HG02840 (cell line): ENCODE data around the gene ALKBH5.

Source experiments
- ATAC-seq: cut with Tn5 transposase; IDR thresholded peaks from one replicate; pipeline ENCODE4 v1.9.1; 2021; ENCODE audit warnings: mild to moderate bottlenecking, moderate library complexity, moderate number of reproducible peaks; ENCODE audit not compliant: unreplicated experiment, low FRiP score

ALKBH5 gene

DNA sequence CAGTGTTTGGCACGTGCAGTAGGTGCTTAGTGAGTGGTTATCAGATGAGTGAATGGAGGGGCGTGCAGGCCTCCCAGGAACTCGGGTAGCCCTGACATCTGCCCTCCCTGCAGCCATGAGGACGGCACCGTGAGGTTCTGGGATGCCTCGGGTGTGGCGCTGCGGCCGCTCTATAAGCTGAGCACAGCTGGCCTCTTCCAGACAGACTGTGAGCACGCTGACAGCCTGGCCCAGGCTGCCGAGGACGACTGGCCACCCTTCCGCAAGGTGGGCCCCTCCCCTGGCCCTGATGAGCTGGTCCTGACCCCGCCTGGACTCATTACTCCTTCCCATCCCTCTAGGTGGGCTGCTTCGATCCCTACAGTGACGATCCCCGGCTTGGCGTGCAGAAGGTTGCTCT lies 52.9 kb downstream of the ALKBH5 start:
- ATAC-seq = no peak

DNA sequence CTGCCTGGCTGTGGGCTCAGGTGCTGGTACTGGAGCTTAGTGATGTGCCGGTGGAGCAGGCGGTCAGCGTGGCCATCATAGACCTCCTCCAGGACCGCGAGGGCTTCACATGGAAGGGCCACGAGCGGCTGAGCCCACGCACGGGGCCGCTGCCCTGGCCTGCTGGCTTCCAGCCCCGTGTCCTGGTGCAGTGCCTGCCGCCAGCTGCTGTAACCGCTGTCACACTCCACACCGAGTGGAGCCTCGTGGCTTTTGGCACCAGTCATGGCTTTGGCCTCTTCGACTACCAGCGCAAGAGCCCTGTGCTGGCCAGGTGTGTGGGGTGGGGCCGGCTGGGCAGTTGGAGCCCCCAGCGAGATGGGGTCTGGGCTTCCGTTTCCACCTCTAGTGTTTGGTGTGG lies 53.8 kb downstream of the ALKBH5 start:
- ATAC-seq = no peak

DNA sequence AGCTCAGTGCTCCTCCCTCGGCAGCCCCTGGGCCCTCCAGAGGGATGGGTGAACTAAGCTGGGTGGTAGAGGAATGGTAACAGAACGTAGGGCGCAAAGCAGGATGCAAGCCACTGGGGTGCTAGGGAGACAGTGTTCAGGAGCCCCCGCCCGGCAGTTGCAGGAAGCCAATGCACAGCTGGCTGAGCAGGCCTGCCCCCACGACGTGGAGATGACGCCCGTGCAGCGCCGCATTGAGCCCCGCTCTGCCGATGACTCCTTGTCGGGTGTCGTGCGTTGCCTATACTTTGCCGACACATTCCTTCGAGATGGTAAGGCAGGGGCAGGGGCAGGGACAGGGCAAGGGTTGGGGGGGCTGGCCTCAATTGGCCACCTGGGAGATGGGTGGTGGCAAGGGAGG lies 54.7 kb downstream of the ALKBH5 start:
- no peak for ATAC-seq

DNA sequence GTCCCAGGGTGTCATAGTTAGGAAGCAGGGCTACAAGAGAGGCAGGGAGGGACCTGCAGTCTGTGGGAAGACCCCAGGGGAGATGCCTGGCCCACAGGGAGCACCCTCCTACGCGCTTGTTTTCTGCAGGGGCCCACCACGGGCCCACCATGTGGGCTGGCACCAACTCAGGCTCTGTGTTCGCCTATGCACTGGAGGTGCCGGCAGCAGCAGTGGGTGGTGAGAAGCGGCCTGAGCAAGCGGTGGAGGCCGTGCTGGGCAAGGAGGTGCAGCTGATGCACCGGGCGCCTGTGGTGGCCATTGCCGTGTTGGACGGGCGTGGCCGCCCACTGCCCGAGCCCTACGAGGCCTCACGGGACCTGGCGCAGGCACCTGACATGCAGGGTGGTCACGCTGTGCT lies 56.8 kb downstream of the ALKBH5 start:
- ATAC-seq = no peak

DNA sequence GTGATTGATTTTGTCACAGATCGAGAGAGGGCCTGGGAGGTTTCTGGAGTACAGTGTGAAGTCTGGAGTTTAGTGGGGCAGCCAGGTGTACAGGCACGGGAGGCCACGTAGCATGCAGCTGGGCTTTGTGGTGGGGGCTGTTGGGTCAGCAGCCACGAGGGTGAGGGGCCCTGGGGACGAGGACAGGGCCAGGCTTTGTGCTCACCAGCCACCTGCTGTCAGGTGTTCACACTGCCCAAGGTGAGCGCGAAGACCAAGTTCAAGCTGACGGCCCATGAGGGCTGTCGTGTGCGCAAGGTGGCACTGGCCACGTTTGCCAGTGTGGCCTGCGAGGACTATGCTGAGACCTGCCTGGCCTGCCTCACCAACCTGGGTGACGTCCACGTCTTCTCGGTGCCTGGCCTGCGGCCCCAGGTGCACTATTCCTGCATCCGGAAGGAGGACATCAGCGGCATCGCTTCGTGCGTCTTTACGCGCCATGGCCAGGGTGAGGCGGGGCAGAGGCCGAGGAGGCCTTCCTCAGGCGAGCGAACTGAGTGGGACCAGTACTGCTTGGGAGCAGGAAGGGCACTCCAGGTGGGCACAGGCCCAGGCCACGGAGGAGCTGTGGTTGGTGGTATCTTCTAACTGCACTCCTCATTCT lies 57.7 kb downstream of the ALKBH5 start:
- no peak for ATAC-seq

DNA sequence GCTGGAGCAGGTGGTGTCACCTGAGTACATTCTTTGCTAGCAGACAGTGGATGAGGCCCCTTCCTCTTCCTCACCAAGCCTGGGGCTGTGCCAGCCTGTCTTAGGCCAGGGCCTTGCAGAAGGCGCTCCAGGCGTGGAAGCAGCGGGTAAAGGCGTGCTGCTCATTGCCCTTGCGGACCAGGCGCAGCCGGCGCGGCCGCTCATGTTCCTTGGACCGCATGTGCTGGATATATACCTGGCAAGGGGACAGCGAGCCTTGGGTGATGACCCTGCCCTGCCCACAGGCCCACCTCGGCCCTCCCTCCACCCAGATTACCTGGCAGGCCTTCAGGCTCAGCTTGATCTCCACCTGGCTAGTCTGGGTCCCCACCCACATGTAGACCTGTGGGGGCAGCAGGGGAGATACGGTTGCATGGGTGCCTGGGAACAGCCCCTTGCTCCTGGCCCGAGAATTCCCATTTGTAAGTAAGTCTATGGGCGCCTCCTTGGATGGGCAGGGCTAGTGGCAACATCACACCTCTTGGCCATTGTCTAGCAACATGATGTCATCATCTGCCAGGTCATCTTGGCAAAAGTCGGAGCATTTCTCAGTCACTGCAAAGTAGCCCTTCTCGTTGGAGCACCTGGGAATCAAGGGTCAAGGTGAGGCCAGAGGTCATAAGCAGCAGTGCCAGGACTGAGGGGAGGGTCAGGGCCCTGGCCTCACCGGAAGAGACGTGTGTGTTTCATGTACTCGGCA lies 61.6 kb downstream of the ALKBH5 start:
- ATAC-seq = no peak

DNA sequence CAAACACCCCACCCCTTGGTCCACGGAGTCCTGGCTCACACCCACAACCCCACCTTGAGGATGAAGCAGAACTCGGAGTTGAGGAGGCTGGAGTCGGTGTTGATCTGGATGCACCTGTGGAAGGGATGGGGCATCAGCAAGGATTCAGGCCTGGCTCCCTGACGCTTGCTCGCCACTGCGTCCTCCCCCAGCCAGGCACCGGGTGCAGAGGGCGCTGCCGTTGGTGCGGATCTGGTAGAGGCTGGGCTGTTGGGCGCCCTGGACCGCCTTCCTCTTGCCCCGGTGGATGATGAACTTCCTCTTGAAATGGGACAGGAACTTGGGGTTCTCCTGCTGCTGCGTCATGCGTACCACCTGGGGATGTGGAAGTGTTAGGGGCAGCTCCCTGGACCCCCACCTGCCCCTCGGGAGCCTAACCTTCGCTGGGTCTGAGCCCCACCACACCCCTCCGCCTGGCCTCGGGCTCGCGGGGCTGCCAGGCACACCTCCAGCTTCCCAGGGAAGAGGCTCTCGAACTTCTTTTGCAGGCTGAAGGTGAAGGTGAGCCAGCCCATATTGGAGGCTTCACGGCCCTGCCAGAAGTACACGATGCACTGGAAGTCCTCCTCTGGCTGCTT lies 62.6 kb downstream of the ALKBH5 start:
- ATAC-seq = no peak

DNA sequence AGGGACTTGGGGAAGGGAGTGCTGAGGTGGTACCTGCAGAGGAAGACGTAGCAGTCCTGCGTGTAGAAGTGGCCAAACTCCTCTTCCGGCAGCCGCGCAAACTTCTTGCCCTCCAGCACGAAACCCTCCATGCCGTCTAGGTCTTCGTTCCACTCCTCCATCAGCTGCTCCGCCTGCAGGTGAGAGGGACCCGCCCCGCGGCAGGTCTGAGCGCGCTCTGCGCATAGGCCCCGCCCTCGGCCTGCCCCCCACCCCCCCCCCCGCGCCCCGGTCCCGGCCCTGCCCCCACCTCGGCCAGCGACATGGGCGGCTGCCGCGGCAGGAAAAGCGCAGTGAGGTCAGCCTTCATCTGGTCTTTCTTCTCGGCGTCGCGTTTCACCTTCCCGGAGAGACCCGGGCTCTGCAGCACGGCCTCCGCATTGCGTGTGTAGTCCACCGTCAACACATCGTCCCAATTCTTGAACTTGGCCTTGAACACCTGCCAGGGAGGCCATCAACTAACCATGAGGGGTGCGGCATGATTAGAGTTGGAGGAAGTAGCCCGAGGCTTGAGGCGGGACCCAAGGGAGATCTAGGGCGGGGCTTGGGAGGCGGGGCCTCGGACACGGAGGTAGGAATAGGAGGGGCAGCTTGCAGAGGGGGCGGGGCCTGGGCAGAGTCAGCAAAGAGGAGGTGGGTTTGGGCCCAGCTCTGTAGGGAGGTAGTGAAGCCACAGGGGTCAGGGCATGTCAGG lies 63.4 kb downstream of the ALKBH5 start:
- no peak for ATAC-seq

DNA sequence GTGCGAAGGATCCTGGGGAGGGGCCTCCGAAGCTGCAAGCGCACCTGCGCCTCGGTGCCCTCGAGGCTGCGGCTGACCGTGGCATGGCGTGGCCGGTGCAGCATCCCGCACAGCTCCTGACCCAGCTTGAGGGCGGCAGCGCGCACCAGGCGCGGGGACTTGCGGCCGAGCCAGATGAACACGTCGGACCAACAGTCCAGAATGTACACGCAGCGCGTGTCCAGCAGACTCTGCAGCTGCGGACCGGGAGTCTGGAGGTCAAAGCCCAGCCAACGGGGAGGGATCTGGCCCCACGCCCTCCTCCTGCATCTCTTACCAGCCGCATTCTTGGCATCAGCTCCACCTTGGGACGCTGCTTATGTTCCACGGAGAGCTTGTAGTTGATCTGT lies 64.0 kb downstream of the ALKBH5 start:
- no peak for ATAC-seq

DNA sequence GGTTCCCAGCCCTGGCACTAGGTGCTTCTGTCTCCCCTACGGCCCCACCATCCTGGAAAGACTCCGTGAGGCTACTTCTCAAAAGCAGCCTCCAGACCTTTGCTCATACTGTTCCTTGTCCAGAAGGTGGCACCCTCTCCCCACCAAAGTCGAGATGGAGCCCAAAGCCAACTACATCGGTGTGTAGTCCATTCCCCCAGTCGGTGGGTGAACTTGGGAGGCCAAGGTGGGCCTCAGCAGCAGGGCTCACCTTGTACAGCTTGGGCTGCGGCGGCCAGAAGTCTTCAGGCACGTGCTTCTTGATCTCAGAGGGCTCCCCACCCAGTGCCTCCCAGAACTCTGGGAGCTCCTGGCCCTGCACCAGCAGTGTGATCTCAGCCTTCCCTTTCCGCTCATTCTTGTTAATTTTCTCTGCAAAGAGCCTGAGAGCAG lies 64.7 kb downstream of the ALKBH5 start:
- no peak for ATAC-seq

DNA sequence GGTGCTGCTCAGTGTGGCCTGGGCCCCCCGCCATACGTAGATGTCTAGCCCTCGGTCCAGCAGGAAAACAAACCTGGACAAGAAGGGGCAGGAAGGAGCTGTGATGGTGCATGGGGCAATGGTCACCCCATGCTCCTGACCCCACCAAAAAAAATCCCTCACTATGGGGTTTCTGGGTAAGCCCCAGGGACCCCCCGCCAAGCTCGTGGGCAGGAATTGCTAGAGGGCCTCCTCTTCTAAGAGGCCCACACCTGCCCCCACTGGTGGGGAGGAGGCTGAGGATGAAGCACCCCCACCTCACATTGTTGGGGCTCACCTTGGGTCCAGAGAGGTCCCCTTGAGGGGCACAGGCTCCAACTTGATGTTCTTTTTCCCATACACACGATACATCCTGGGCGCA lies 65.2 kb downstream of the ALKBH5 start:
- ATAC-seq = no peak

DNA sequence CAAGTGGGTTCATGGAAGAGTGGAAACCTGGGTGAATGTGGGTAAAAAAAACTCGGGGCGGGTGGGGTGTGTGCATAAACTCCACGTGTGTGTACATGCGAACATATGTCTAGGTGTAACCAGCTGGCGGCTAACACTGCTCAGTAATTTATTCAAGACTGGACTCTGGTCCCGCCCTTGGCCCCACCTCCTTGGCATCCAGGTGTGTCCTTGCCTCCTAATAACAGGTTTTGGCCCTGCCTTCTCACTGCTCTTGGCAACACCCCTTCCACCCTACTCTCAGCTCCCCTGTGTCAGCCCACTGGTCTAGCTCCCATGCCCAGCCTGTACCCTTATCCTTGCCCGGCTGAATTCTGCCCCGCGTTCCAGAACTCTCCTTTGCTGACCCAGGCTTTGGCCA lies 66.6 kb downstream of the ALKBH5 start:
- no peak for ATAC-seq

DNA sequence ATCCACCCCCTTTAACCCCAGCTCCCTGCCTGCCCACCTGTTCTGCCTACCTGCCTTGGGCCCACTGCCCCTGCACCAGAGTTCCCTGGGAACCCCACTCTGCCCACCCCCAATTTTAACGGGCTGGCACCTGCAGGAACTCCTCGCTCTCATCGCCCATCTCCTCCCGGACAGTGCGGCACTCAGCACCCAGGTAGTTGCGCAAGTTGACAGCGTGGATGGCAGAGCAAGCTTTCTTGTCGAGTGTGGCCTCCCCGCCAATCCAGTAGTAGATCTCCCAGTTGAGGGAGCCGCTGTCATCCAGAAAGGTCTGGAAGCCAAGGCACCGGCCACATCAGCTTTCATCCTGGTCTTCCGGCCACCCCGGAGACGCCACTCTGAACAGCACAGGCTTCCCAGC lies 67.1 kb downstream of the ALKBH5 start:
- no peak for ATAC-seq

DNA sequence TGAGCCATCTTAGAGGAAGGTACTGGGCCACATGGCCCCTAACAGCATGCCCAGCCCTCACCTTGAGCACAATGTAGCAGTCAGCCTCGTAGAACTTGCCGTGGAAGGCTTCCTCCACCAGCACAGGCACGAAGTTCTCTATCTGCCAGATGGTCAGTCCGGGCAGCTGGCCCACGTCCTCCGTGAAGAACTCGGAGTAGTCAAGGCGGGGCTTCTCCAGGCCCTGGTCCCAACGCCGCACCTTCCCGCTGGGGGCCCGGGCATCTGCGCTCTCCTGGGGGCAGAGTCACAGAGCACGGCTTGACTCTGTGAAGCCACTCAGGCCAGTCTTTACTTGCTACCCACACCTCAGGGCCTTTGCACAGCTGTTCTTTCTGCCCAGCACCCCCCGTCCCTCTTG lies 67.6 kb downstream of the ALKBH5 start:
- no peak for ATAC-seq

DNA sequence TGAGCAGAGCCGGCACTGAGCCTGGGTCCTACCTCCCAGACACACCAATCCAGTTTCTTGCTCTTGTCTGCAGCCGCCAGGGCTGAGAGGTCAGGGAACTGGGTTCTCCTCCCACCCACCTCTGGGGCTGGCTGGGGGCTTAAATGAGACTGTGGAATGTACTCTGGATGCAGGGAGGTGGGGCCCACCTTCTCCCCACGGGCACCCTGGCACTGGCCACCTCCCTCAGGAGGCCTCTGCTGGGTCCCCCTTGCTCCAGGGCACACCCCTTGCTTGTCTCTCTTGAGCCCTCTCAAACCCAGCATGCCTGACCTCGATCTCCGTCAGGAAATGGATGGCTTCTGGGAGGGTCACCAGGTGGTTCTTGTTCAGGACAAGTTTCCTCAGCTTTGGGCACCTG lies 68.5 kb downstream of the ALKBH5 start:
- ATAC-seq = no peak

DNA sequence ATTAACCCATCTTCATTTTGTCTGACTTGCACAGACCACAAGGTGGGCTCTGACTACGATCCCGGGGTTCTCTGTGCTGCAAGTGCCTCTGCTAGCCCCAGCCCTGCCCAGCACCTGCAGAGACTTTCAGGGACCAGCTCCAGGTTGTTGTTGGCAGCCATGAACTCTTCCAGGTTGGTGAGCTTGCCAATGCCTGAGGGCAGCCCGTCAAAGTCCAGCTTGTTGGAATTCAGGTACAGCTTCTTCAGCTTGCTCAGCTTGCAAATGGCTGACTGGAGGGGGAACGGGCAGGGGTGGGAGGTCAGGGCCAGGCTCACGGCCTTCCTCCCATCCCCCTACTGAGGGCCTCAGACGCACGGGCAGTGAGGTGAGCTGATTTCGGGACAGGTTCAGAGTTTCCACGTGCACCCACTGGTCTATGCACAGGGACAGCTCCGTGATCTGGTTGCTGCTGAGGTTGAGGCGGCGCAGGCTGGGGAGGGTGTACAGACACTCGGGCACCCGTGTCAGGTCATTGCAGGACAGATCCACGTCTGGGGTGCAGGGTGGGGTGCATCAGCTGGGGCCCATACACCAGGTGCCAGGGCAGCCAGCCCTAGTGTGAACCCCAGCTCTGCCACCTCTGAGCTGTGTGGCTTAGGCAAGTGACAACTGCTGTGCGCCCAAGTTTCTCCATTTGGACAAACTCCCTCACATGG lies 69.7 kb downstream of the ALKBH5 start:
- ATAC-seq = no peak

DNA sequence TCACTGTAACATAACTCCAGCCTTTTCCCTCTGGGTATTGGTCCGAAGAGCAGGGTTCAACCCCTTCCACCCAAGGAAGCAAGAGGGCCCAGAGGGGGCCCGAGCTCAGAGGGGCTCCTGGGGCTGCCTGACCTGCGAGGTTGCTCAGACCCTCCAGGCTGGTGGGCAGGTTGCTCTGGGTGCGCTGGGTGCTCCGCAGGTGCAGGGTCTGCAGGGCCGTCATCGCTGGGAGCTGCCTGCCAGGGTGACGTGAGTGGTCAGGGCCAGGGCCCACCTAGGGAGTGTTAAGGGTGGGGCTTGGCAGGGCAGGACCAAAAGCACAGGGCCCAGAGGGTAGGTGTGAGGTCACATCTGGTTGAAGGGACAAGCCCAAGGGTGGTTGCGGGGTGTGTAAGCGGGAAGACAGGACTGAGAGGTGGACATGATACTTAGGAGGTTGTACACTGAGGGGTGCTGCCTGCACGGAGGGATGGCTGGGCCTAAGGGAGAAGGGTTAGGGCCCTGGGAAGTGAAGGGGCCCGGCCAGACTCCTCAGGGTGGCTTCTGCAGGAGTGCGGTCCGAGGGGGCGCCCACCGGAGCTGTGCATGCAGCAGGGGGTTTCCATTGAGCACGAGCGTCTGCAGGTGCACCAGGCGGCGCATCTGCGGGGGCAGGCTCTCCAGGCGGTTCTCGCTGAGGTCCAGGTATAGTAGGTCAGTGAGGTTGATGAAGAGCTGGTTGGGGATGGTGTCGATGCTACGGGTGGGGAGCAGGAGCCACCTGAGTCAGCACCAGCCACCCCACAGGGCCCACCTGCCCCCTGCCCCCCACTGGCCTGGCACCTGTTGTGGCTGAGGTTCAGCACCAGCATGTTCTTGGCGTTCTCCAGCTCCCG lies 70.6 kb downstream of the ALKBH5 start:
- ATAC-seq = no peak

DNA sequence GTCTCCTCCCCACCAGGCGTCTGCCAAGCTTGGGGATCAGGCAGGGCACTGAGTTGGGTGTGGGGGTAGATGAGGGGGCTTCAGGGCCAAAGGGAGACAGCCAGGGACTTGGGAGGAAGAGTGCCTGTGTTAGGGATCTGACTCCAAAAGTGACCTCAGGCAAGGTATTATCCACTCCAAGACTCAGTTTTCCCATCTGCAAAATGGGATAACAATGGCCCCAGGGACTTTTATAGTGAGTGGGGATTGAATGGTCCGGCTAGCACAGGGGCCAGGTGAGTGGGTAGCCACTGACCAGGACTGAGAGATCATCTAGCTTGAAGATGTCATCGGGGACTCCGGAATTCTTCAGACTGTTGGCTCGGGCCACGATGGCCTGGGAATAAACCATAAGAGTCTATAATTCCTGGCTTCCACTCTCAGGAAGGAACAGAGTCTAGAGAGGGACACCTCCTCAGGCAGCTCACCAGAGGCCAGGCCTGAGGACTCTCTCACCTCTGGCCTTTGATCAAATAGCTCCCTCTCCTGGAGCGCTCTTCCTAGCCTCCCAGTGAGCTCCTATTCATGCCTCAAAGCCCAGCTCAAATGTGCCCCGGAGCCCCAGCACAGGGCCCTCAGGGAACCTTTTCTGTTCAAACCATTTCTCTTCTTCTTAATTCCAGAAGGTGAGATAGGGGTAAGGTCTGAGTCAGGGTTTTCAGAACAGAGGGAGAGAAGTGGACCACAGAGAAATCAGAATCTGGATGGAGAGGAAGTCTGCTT lies 71.4 kb downstream of the ALKBH5 start:
- no peak for ATAC-seq

DNA sequence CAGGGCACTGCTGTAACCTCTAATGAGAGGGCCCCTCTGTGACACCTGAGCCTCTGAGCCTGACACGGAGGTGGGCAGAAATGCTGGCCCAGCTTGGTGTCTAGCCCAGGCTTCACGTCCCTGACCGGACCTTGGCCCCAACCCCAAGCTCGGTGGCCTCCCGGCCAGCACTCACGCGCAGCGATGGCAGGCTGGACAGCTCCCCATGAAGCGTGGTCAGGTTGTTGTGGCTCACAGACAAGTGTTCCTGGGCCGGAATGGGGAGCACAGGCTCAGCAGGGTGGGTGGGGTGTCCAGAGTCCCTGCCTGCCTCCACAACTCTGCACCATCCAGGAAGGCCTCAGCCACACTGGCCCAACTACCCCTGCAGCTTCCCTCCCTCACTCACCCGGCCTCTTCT lies 72.7 kb downstream of the ALKBH5 start:
- ATAC-seq = no peak
